HepG2 (cell line): ENCODE data around the gene SCAI. TPM values are rescaled to one million over a fixed set of nuclear protein-coding genes. Genes with fewer than 3 reads are reported as not detected.

Source experiments
- ATAC-seq: fragments of 200-7000 bp; cut with Tn5 transposase; 3 replicates; pipeline ENCODE4 v1.9.1; 2020; ENCODE audit warnings: mild to moderate bottlenecking, moderate library complexity
- BruUV-seq: library from RNA; stranded (reverse); fragments of 400-500 nt; replicated peaks from 2 replicates; lab custom pipeline; 2021; lab: Mats Ljungman, UMichigan
- CTCF ChIA-PET: fragments of 300-600 bp; formaldehyde crosslinking; extraction: SDS; loops from one replicate; lab custom pipeline; 2021; ENCODE audit warnings: low total read pairs, inconsistent platforms, low intra/inter-chr PET ratio; lab: Yijun Ruan, JAX
- POLR2A ChIA-PET: fragments of 350-600 bp; sonication (Branson Sonifier 250); formaldehyde crosslinking; loops from one replicate; lab custom pipeline; 2020; ENCODE audit warnings: antibody characterized with exemption, inconsistent platforms; lab: Yijun Ruan, JAX
- DNase-seq: peaks from one replicate; pipeline ENCODE4 v3.0.0-alpha.2; 2015; ENCODE audit warnings: low spot score
- FAIRE-seq: peaks from 3 replicates; lab custom pipeline; 2011; peaks lifted over from hg19 to GRCh38; lab: Jason Lieb, UNC
- H2AFZ ChIP-seq: one replicate; pipeline ENCODE4 v1.6.1; 2011; ENCODE audit warnings: low read length, inconsistent platforms
- H3K27ac ChIP-seq: fragments of 300-600 bp; 3 replicates; pipeline ENCODE4 v1.8.0; 2011; ENCODE audit warnings: mixed run types, mild to moderate bottlenecking, mixed read lengths, low read length, inconsistent platforms; ENCODE audit not compliant: insufficient read depth; ENCODE audit errors: extremely low read length
- H3K27me3 ChIP-seq, 2 experiments: fragments of 200-600 bp in 1 of 2; 2 replicates in 1 of 2; 3 replicates in 1 of 2; pipeline versions ENCODE4 v1.6.0 to v1.8.0; 2011; ENCODE audit warnings: low read length in 2 of 2, mild to moderate bottlenecking in 2 of 2, moderate library complexity in 2 of 2, inconsistent platforms in 1 of 2; ENCODE audit not compliant: insufficient read depth in 2 of 2, control insufficient read depth in 1 of 2
- H3K36me3 ChIP-seq, 2 experiments: fragments of 200-600 bp in 1 of 2; replicated peaks in 1 of 2; 2 replicates in 1 of 2; 3 replicates in 1 of 2; pipeline versions ENCODE4 v1.5.1 to v1.8.0; 2011; ENCODE audit warnings: low read length in 2 of 2, inconsistent platforms in 1 of 2; ENCODE audit not compliant: insufficient read depth in 2 of 2, control insufficient read depth in 1 of 2
- H3K4me1 ChIP-seq: 2 replicates; pipeline ENCODE4 v1.5.1; 2012; ENCODE audit warnings: low read length, inconsistent platforms; ENCODE audit not compliant: insufficient read depth
- H3K4me2 ChIP-seq: 2 replicates; pipeline ENCODE4 v1.6.0; 2011; ENCODE audit warnings: low read depth, low read length, inconsistent platforms
- H3K4me3 ChIP-seq, 3 experiments: fragments of 200-600 bp in 1 of 3; sonication (generic), shearing (Covaris generic) in 1 of 3; replicated peaks in 1 of 3; 2 replicates each; pipeline ENCODE4 v1.5.1; 2011 to 2016; ENCODE audit warnings: low read length in 3 of 3, inconsistent platforms in 2 of 3, low read depth in 2 of 3, mild to moderate bottlenecking in 2 of 3, control low read depth in 1 of 3, mixed read lengths in 1 of 3; ENCODE audit not compliant: insufficient read depth in 1 of 3
- H3K79me2 ChIP-seq: one replicate; pipeline ENCODE4 v1.6.1; 2011; ENCODE audit warnings: low read length, inconsistent platforms; ENCODE audit not compliant: insufficient read depth
- H3K9ac ChIP-seq: 2 replicates; pipeline ENCODE4 v1.6.0; 2011; ENCODE audit warnings: mild to moderate bottlenecking, low read depth, low read length, inconsistent platforms; ENCODE audit not compliant: insufficient read depth
- H3K9me3 ChIP-seq: 2 replicates; pipeline ENCODE4 v1.5.1; 2012; ENCODE audit warnings: mild to moderate bottlenecking, low read length
- H4K20me1 ChIP-seq: 2 replicates; pipeline ENCODE4 v1.6.0; 2011; ENCODE audit warnings: inconsistent platforms, mild to moderate bottlenecking, low read length, moderate library complexity; ENCODE audit not compliant: insufficient read depth
- CBX2 ChIP-seq, 2 experiments: fragments of 200-600 bp in 1 of 2; sonication (generic); formaldehyde crosslinking in 1 of 2; IDR thresholded peaks; 2 replicates each; pipeline versions ENCODE4 v1.7.0 to v1.8.1; 2018 to 2022; ENCODE audit warnings: low read depth in 2 of 2, low read length in 1 of 2, mild to moderate bottlenecking in 1 of 2, missing genetic modification reagents in 1 of 2
- FOSL2 ChIP-seq: sonication (generic); formaldehyde crosslinking; IDR thresholded peaks from 2 replicates; pipeline ENCODE4 v1.4.0; 2020; ENCODE audit warnings: missing genetic modification reagents
- SATB2 ChIP-seq: sonication (generic); formaldehyde crosslinking; IDR thresholded peaks from 2 replicates; pipeline ENCODE4 v1.5.0; 2020; ENCODE audit warnings: missing genetic modification reagents
- SIN3A ChIP-seq: IDR thresholded peaks from 2 replicates; pipeline ENCODE4 v1.6.1; 2011; ENCODE audit warnings: low read depth, mild to moderate bottlenecking, control low read depth, low read length, borderline replicate concordance
- U2AF2 ChIP-seq: fragments of 200-400 bp; formaldehyde crosslinking; IDR thresholded peaks from 2 replicates; pipeline ENCODE4 v1.6.1; 2017; ENCODE audit warnings: low read depth, mild to moderate bottlenecking, low read length
- ZNF20 ChIP-seq: sonication (generic); formaldehyde crosslinking; IDR thresholded peaks from 2 replicates; pipeline ENCODE4 v1.4.0; 2020; ENCODE audit warnings: mild to moderate bottlenecking, moderate library complexity, missing genetic modification reagents
- ZNF44 ChIP-seq: sonication (generic); formaldehyde crosslinking; IDR thresholded peaks from 2 replicates; pipeline ENCODE4 v1.5.1; 2020; ENCODE audit warnings: mild to moderate bottlenecking, missing genetic modification reagents
- in situ Hi-C: cut with HindIII; loops from 2 replicates; pipeline ENCODE4 v1.10.0; 2017; ENCODE audit warnings: low pct_unique_long_range_greater_than_20kb; ENCODE audit not compliant: extremely low pct_ligation_motif_present
- intact Hi-C: fragments of 100-400 bp; cut with micrococcal nuclease; formaldehyde crosslinking; loops from one replicate; pipeline ENCODE4 v1.10.0; 2022; ENCODE audit not compliant: unreplicated experiment
- polyA plus RNA-seq, 8 experiments: library from polyadenylated mRNA; depleted of rRNA in 3 of 8; stranded (reverse) in 7 of 8; unstranded in 1 of 8; fragments of >200 nt; fragmentation: Illumina TruSeq in 4 of 8; extraction: Trizol in 4 of 8; gene quantifications; 2 replicates each; pipeline versions ENCODE4 v1.2.1 to v1.2.3, GENCODE V29; 2011 to 2016; ENCODE audit warnings: low read depth in 4 of 8, missing spikeins in 1 of 8, mixed read lengths in 1 of 8; ENCODE audit not compliant: insufficient read depth in 1 of 8
- total RNA-seq, 5 experiments: library from RNA; depleted of rRNA; stranded (reverse); fragments of >200 nt; fragmentation: Illumina TruSeq; extraction: Trizol; gene quantifications; 2 replicates each; pipeline ENCODE4 v1.2.3, GENCODE V29; 2016; ENCODE audit warnings: low read depth in 1 of 5
- TF ChIP-seq, protein P1 (sequence below): sonication (generic); formaldehyde crosslinking; IDR thresholded peaks from 2 replicates; pipeline ENCODE4 v1.5.1; 2020; ENCODE audit warnings: mild to moderate bottlenecking, moderate library complexity, missing genetic modification reagents
- TF ChIP-seq, protein P2 (sequence below): sonication (generic); formaldehyde crosslinking; IDR thresholded peaks from 2 replicates; pipeline ENCODE4 v1.5.0; 2020; ENCODE audit warnings: missing genetic modification reagents
- TF ChIP-seq, protein P3 (sequence below): sonication (generic); formaldehyde crosslinking; IDR thresholded peaks from 2 replicates; pipeline ENCODE4 v1.9.0; 2021; ENCODE audit warnings: missing genetic modification reagents, mild to moderate bottlenecking, borderline replicate concordance
- TF ChIP-seq, protein P4 (sequence below): sonication (generic); formaldehyde crosslinking; IDR thresholded peaks from 2 replicates; pipeline ENCODE4 v1.8.1; 2023; ENCODE audit warnings: mild to moderate bottlenecking, inconsistent platforms, moderate library complexity, missing genetic modification reagents, borderline replicate concordance
- TF ChIP-seq, protein P5 (sequence below): sonication (generic); formaldehyde crosslinking; IDR thresholded peaks from 2 replicates; pipeline ENCODE4 v1.4.0; 2020; ENCODE audit warnings: missing genetic modification reagents

SCAI gene
- total and polyA plus RNA-seq, 2 of the 13 experiments (the other 11 are each of a cell fraction or from before 2014, with no cell fraction given), result 4.4 to 8.4 TPM

DNA sequence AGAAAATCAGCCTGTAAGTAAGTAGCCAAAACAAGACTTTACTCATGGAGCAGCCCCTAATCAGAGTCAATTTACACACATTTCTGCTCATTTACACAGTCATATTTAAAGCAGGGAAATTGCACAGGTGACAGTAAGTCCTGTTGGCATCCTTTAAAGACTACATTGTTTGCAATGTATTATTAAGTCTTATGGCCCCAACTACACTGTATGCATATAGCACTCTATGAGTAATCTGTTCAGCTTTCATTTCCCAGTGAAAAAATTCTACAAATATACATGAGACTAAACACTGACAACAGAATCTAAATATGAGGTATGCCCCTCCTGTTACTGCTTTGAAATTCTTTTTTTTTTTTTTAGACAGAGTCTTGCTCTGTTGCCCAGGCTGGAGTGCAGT lies 26.6 kb upstream of the SCAI start:
- TF ChIP-seq, protein P1, sequence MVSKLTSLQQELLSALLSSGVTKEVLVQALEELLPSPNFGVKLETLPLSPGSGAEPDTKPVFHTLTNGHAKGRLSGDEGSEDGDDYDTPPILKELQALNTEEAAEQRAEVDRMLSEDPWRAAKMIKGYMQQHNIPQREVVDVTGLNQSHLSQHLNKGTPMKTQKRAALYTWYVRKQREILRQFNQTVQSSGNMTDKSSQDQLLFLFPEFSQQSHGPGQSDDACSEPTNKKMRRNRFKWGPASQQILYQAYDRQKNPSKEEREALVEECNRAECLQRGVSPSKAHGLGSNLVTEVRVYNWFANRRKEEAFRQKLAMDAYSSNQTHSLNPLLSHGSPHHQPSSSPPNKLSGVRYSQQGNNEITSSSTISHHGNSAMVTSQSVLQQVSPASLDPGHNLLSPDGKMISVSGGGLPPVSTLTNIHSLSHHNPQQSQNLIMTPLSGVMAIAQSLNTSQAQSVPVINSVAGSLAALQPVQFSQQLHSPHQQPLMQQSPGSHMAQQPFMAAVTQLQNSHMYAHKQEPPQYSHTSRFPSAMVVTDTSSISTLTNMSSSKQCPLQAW, result no peak
- TF ChIP-seq ZNF44 (CRISPR knock-in tag), result no peak
- TF ChIP-seq, protein P2, sequence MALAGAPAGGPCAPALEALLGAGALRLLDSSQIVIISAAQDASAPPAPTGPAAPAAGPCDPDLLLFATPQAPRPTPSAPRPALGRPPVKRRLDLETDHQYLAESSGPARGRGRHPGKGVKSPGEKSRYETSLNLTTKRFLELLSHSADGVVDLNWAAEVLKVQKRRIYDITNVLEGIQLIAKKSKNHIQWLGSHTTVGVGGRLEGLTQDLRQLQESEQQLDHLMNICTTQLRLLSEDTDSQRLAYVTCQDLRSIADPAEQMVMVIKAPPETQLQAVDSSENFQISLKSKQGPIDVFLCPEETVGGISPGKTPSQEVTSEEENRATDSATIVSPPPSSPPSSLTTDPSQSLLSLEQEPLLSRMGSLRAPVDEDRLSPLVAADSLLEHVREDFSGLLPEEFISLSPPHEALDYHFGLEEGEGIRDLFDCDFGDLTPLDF (CRISPR knock-in tag), result no peak
- no peak for TF ChIP-seq SIN3A
- no peak for TF ChIP-seq CBX2 (IDR thresholded peaks at IDR 0.05; ENCODE audit: low read depth, low read length)
- TF ChIP-seq CBX2 (CRISPR knock-in tag; IDR thresholded peaks at IDR 0.05; ENCODE audit: low read depth), result no peak
- no peak for TF ChIP-seq U2AF2
- no peak for TF ChIP-seq FOSL2 (CRISPR knock-in tag)
- TF ChIP-seq, protein P3, sequence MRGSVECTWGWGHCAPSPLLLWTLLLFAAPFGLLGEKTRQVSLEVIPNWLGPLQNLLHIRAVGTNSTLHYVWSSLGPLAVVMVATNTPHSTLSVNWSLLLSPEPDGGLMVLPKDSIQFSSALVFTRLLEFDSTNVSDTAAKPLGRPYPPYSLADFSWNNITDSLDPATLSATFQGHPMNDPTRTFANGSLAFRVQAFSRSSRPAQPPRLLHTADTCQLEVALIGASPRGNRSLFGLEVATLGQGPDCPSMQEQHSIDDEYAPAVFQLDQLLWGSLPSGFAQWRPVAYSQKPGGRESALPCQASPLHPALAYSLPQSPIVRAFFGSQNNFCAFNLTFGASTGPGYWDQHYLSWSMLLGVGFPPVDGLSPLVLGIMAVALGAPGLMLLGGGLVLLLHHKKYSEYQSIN (CRISPR knock-in tag), result no peak
- no peak for TF ChIP-seq ZNF20 (CRISPR knock-in tag)
- no peak for TF ChIP-seq SATB2 (CRISPR knock-in tag)
- TF ChIP-seq, protein P4, sequence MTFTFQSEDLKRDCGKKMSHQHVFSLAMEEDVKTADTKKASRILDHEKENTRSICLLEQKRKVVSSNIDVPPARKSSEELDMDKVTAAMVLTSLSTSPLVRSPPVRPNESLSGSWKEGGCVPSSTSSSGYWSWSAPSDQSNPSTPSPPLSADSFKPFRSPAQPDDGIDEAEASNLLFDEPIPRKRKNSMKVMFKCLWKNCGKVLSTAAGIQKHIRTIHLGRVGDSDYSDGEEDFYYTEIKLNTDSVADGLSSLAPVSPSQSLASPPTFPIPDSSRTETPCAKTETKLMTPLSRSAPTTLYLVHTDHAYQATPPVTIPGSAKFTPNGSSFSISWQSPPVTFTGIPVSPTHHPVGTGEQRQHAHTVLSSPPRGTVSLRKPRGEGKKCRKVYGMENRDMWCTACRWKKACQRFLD, result no peak
- TF ChIP-seq, protein P5, sequence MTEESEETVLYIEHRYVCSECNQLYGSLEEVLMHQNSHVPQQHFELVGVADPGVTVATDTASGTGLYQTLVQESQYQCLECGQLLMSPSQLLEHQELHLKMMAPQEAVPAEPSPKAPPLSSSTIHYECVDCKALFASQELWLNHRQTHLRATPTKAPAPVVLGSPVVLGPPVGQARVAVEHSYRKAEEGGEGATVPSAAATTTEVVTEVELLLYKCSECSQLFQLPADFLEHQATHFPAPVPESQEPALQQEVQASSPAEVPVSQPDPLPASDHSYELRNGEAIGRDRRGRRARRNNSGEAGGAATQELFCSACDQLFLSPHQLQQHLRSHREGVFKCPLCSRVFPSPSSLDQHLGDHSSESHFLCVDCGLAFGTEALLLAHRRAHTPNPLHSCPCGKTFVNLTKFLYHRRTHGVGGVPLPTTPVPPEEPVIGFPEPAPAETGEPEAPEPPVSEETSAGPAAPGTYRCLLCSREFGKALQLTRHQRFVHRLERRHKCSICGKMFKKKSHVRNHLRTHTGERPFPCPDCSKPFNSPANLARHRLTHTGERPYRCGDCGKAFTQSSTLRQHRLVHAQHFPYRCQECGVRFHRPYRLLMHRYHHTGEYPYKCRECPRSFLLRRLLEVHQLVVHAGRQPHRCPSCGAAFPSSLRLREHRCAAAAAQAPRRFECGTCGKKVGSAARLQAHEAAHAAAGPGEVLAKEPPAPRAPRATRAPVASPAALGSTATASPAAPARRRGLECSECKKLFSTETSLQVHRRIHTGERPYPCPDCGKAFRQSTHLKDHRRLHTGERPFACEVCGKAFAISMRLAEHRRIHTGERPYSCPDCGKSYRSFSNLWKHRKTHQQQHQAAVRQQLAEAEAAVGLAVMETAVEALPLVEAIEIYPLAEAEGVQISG (CRISPR knock-in tag), result no peak
- Histone ChIP-seq H3K79me2 (peaks cover 12% of the 10 kb centered on the region), H3K4me3 (no peak overlapping the region), H3K4me2 (no peak overlapping the region), H4K20me1 (no peaks in the 10 kb centered on the region), H3K4me1 (no peaks in the 10 kb centered on the region), H3K9me3 (no peaks in the 10 kb centered on the region), H3K27ac (no peak overlapping the region), H3K9ac (no peak overlapping the region), H3K36me3 (peaks cover 0 to 13% of the 10 kb centered on the region in 2 experiments; a peak in 1 of 5 replicates), H2AFZ (no peak overlapping the region), H3K27me3 (no peaks in the 10 kb centered on the region)
- BruUV-seq, result no TSS peak
- intact Hi-C loops (no loop called here), in situ Hi-C loops (no loop called here)
- FAIRE-seq, result no peak
- no peak for DNase-seq
- ChIA-PET POLR2A (no interaction called here), CTCF (no interaction called here)
- ATAC-seq, result no peak
